GM23338 (cell line): Measurements from ENCODE around the gene COP1. TPM values are rescaled to one million over a fixed set of nuclear protein-coding genes. Genes with fewer than 3 reads are reported as not detected.
A peak's percentile ranks its signal among the peaks of the same experiment; 100 is the strongest.

Experiments used
- ATAC-seq: fragments of 200-7000 bp; cut with Tn5 transposase; 3 replicates; pipeline ENCODE4 v1.9.1; 2020
- DNase-seq: peaks from one replicate; pipeline ENCODE4 v3.0.0-alpha.2; 2015; ENCODE audit warnings: low spot score
- H2AFZ ChIP-seq: fragments of 200-600 bp; sonication (generic); 2 replicates; pipeline ENCODE4 v1.8.0; 2016; ENCODE audit warnings: antibody characterized with exemption, mild to moderate bottlenecking, moderate library complexity
- H3F3A ChIP-seq: fragments of 200-600 bp; sonication (generic); replicated peaks from 2 replicates; pipeline ENCODE4 v1.8.0; 2017; ENCODE audit warnings: antibody characterized with exemption, mixed run types, low read depth
- H3K27ac ChIP-seq: fragments of 200-600 bp; sonication (generic); 2 replicates; pipeline ENCODE4 v1.6.1; 2016; ENCODE audit warnings: low read depth
- H3K27me3 ChIP-seq: fragments of 200-600 bp; sonication (generic); 2 replicates; pipeline ENCODE4 v1.8.0; 2016; ENCODE audit warnings: mild to moderate bottlenecking, mixed run types, moderate library complexity; ENCODE audit not compliant: insufficient read depth
- H3K36me3 ChIP-seq: fragments of 200-600 bp; sonication (generic); 2 replicates; pipeline ENCODE4 v1.8.0; 2016; ENCODE audit warnings: mild to moderate bottlenecking; ENCODE audit not compliant: insufficient read depth
- H3K4me1 ChIP-seq: fragments of 200-600 bp; sonication (generic); 2 replicates; pipeline ENCODE4 v1.8.0; 2016; ENCODE audit warnings: mild to moderate bottlenecking, moderate library complexity; ENCODE audit not compliant: insufficient read depth
- H3K4me2 ChIP-seq: fragments of 200-600 bp; sonication (generic); 2 replicates; pipeline ENCODE4 v1.7.1; 2017; ENCODE audit warnings: mixed run types
- H3K4me3 ChIP-seq: fragments of 200-600 bp; sonication (generic); 2 replicates; pipeline ENCODE4 v1.6.1; 2016; ENCODE audit warnings: mixed run types
- H3K79me2 ChIP-seq: fragments of 200-600 bp; sonication (generic); replicated peaks from 2 replicates; pipeline ENCODE4 v1.8.0; 2017; ENCODE audit warnings: mild to moderate bottlenecking; ENCODE audit not compliant: insufficient read depth
- H3K9me2 ChIP-seq: fragments of 200-600 bp; sonication (generic); 2 replicates; pipeline ENCODE4 v1.8.0; 2017; ENCODE audit not compliant: insufficient read depth
- H4K20me1 ChIP-seq: fragments of 200-600 bp; sonication (generic); replicated peaks from 2 replicates; pipeline ENCODE4 v1.8.0; 2017; ENCODE audit warnings: mild to moderate bottlenecking; ENCODE audit not compliant: insufficient read depth
- H3K27ac Mint-ChIP-seq: 2 replicates; pipeline ENCODE4 v1.8.0; 2020; ENCODE audit warnings: inconsistent platforms, mild to moderate bottlenecking, moderate library complexity, mixed read lengths
- H3K27me3 Mint-ChIP-seq: 3 replicates; pipeline ENCODE4 v1.8.0; 2022; ENCODE audit warnings: low read depth, mild to moderate bottlenecking, moderate library complexity, mixed read lengths, inconsistent platforms; ENCODE audit not compliant: insufficient read depth, poor library complexity
- H3K36me3 Mint-ChIP-seq: 3 replicates; pipeline ENCODE4 v1.8.0; 2021; ENCODE audit warnings: low read depth, mild to moderate bottlenecking, inconsistent platforms, moderate library complexity, mixed read lengths
- H3K4me1 Mint-ChIP-seq: 3 replicates; pipeline ENCODE4 v1.8.0; 2020; ENCODE audit warnings: mild to moderate bottlenecking, inconsistent platforms, mixed read lengths
- H3K4me3 Mint-ChIP-seq: 3 replicates; pipeline ENCODE4 v1.8.0; 2021; ENCODE audit warnings: moderate library complexity, mild to moderate bottlenecking, inconsistent platforms, mixed read lengths
- H3K9me3 Mint-ChIP-seq: 3 replicates; pipeline ENCODE4 v1.8.0; 2020; ENCODE audit warnings: moderate library complexity, mild to moderate bottlenecking, inconsistent platforms, mixed read lengths
- CREB1 ChIP-seq: fragments of 250-450 bp; sonication (Bioruptor Pico); IDR thresholded peaks from 2 replicates; pipeline ENCODE4 v1.5.0; 2020; ENCODE audit warnings: low read depth, mild to moderate bottlenecking, moderate library complexity
- CTCF ChIP-seq, 2 experiments: fragments of 200-600 bp in 1 of 2; sonication (generic) in 1 of 2; conservative IDR thresholded peaks; 2 replicates each; pipeline versions ENCODE4 v1.5.1 to v1.6.1; 2016 to 2017; ENCODE audit warnings: antibody characterized with exemption in 2 of 2, low read depth in 2 of 2, mild to moderate bottlenecking in 2 of 2, moderate library complexity in 1 of 2
- ETS1 ChIP-seq: IDR thresholded peaks from 2 replicates; pipeline ENCODE4 v1.6.1; 2016; ENCODE audit warnings: antibody characterized with exemption
- EZH2 ChIP-seq: fragments of 200-600 bp; sonication (generic); IDR thresholded peaks from one replicate; pipeline ENCODE4 v1.8.0; 2017; ENCODE audit warnings: antibody characterized with exemption, mild to moderate bottlenecking, low read depth; ENCODE audit not compliant: unreplicated experiment
- EZH2phosphoT487 ChIP-seq: fragments of 200-600 bp; sonication (generic); IDR thresholded peaks from one replicate; pipeline ENCODE4 v1.8.1; 2018; ENCODE audit warnings: antibody characterized with exemption; ENCODE audit not compliant: unreplicated experiment
- JUNB ChIP-seq: IDR thresholded peaks from one replicate; pipeline ENCODE4 v1.6.1; 2016; ENCODE audit warnings: antibody characterized with exemption; ENCODE audit not compliant: unreplicated experiment
- NANOG ChIP-seq: IDR thresholded peaks from 2 replicates; pipeline ENCODE4 v1.6.1; 2016; ENCODE audit warnings: antibody characterized with exemption, borderline replicate concordance
- POLR2AphosphoS5 ChIP-seq: IDR thresholded peaks from 2 replicates; pipeline ENCODE4 v1.6.1; 2016; ENCODE audit warnings: antibody characterized with exemption, low read depth
- REST ChIP-seq: IDR thresholded peaks from one replicate; pipeline ENCODE4 v1.6.1; 2018; ENCODE audit warnings: antibody characterized with exemption; ENCODE audit not compliant: unreplicated experiment
- STAT1 ChIP-seq: IDR thresholded peaks from one replicate; pipeline ENCODE4 v1.6.1; 2016; ENCODE audit warnings: antibody characterized with exemption; ENCODE audit not compliant: unreplicated experiment
- ZNF114 ChIP-seq: fragments of 250-450 bp; sonication (Bioruptor Pico); IDR thresholded peaks from 2 replicates; pipeline ENCODE4 v1.5.0; 2020; ENCODE audit warnings: mild to moderate bottlenecking, moderate library complexity
- ZNF331 ChIP-seq: fragments of 250-450 bp; sonication (Bioruptor Pico); IDR thresholded peaks from 2 replicates; pipeline ENCODE4 v1.5.0; 2020; ENCODE audit warnings: low read depth, mild to moderate bottlenecking, moderate library complexity
- ZNF462 ChIP-seq: fragments of 250-450 bp; sonication (Bioruptor Pico); IDR thresholded peaks from 2 replicates; pipeline ENCODE4 v1.5.0; 2020; ENCODE audit warnings: mild to moderate bottlenecking, moderate library complexity
- polyA plus RNA-seq: library from polyadenylated mRNA; unstranded; fragments of >200 nt; fragmentation: Nextera tagmentation; extraction: Ambion mirVana; gene quantifications from 2 replicates; pipeline ENCODE4 v1.2.1, GENCODE V29; 2016
- total RNA-seq: library from RNA; depleted of rRNA; stranded (reverse); fragments of >200 nt; shearing (Covaris generic); gene quantifications from 2 replicates; pipeline ENCODE4 v1.2.3, GENCODE V29; 2014

The COP1 gene
- total and polyA plus RNA-seq, 2 experiments from 2014 or later, result 54.0 to 54.9 TPM

GRCh38 chr1:176178316-176178715 is 28.8 kb downstream of the COP1 start:
- DNase-seq (no peak), ATAC-seq (no peak)
- Histone ChIP-seq H3K27ac (no peak overlapping the region), H3K4me3 (no peak overlapping the region), H3K9me2 (no peaks in the 10 kb centered on the region), H4K20me1 (0 out of 2 replicates have a peak, but pooled peaks cover 3% of the 10 kb centered on the region), H3K36me3 (no peaks in the 10 kb centered on the region), H2AFZ (no peak overlapping the region), H3K79me2 (peaks cover 61% of the 10 kb centered on the region), H3K27me3 (no peaks in the 10 kb centered on the region), H3K4me1 (0 out of 2 replicates have a peak, but pooled peaks cover 4% of the 10 kb centered on the region), H3F3A (no peaks in the 10 kb centered on the region), H3K4me2 (no peak overlapping the region)
- no peaks in the 10 kb centered on the region for H3K9me3 Mint-ChIP-seq
- H3K4me3 Mint-ChIP-seq, result no peak overlapping the region
- peaks cover 10% of the 10 kb centered on the region; the same call in 2 of the 3 replicates for H3K36me3 Mint-ChIP-seq
- TF ChIP-seq CREB1 (no peak), REST (no peak), ETS1 (no peak), EZH2phosphoT487 (no peak), ZNF331 (CRISPR knock-in tag) (no peak), POLR2AphosphoS5 (no peak), EZH2 (no peak), ZNF462 (CRISPR knock-in tag) (no peak), CTCF (conservative IDR thresholded peaks at IDR 0.05; ENCODE audit: low read depth in 2 of 2) (no peak), STAT1 (no peak), ZNF114 (no peak), JUNB (no peak), NANOG (no peak)
- peak overlapping the region; percentile 89 for H3K27ac Mint-ChIP-seq
- H3K4me1 Mint-ChIP-seq, result peaks cover 7% of the 10 kb centered on the region
- H3K27me3 Mint-ChIP-seq, result peaks cover 2% of the 10 kb centered on the region
